CD4-positive, alpha-beta T cell (primary cell): ENCODE results near the gene WDFY4. TPM values are rescaled to one million over a fixed set of nuclear protein-coding genes. Genes with fewer than 3 reads are reported as not detected.
A peak's percentile ranks its signal among the peaks of the same experiment; 100 is the strongest.

Source experiments
- ATAC-seq: fragments of 200-7000 bp; cut with Tn5 transposase; one replicate; pipeline ENCODE4 v1.10.0; 2022; ENCODE audit warnings: mild to moderate bottlenecking; ENCODE audit not compliant: poor library complexity
- CTCF ChIA-PET: fragments of 350-600 bp; sonication (Branson Sonifier 250); formaldehyde crosslinking; loops from one replicate; lab custom pipeline; 2021; ENCODE audit warnings: antibody characterized with exemption, inconsistent platforms; lab: Charles Lee
- POLR2A ChIA-PET: fragments of 350-600 bp; sonication (Branson Sonifier 250); formaldehyde crosslinking; loops from one replicate; lab custom pipeline; 2021; ENCODE audit warnings: antibody characterized with exemption, inconsistent platforms; lab: Charles Lee
- DNase-seq, 14 experiments: peaks; one replicate each; pipeline ENCODE4 v3.0.0-alpha.2; 2013 to 2020; ENCODE audit warnings: mixed read lengths in 2 of 14
- H3K27ac ChIP-seq, 2 donors: one replicate each; pipeline versions ENCODE4 v1.5.1 to v1.7.0; 2013; ENCODE audit warnings: low read length in 2 of 2, low read depth in 1 of 2, mild to moderate bottlenecking in 1 of 2
- H3K27me3 ChIP-seq, 2 experiments: 1 replicate in 1 of 2; 2 replicates in 1 of 2; pipeline versions ENCODE4 v1.6.1 to v1.7.0; 2013; ENCODE audit warnings: low read length in 2 of 2, control low read depth in 1 of 2, mild to moderate bottlenecking in 1 of 2, moderate library complexity in 1 of 2; ENCODE audit not compliant: insufficient read depth in 2 of 2, control insufficient read depth in 1 of 2
- H3K36me3 ChIP-seq: one replicate; pipeline ENCODE4 v1.6.1; 2013; ENCODE audit warnings: low read length, control low read depth; ENCODE audit not compliant: insufficient read depth
- H3K4me1 ChIP-seq: one replicate; pipeline ENCODE4 v1.6.1; 2013; ENCODE audit warnings: low read length, control low read depth; ENCODE audit not compliant: insufficient read depth
- H3K4me3 ChIP-seq: one replicate; pipeline ENCODE4 v1.5.1; 2013; ENCODE audit warnings: mild to moderate bottlenecking, low read length, moderate library complexity
- H3K9me3 ChIP-seq, 2 experiments: 1 replicate in 1 of 2; 2 replicates in 1 of 2; pipeline versions ENCODE4 v1.6.1 to v1.7.0; 2013; ENCODE audit warnings: low read length in 2 of 2, mild to moderate bottlenecking in 2 of 2, control low read depth in 1 of 2, moderate library complexity in 1 of 2; ENCODE audit not compliant: control insufficient read depth in 1 of 2, insufficient read depth in 1 of 2
- H3K27ac Mint-ChIP-seq: one replicate; pipeline ENCODE4 v1.8.0; 2020; ENCODE audit warnings: mixed read lengths
- H3K27me3 Mint-ChIP-seq: one replicate; pipeline ENCODE4 v1.8.0; 2021; ENCODE audit warnings: mixed read lengths
- H3K36me3 Mint-ChIP-seq: one replicate; pipeline ENCODE4 v1.8.0; 2021; ENCODE audit warnings: low read depth, mixed read lengths
- H3K4me1 Mint-ChIP-seq: one replicate; pipeline ENCODE4 v1.8.0; 2021; ENCODE audit warnings: low read depth, mixed read lengths
- H3K4me3 Mint-ChIP-seq: one replicate; pipeline ENCODE4 v1.8.0; 2020; ENCODE audit warnings: mild to moderate bottlenecking, mixed read lengths
- H3K9me3 Mint-ChIP-seq: one replicate; pipeline ENCODE4 v1.8.0; 2020; ENCODE audit warnings: mixed read lengths
- CTCF ChIP-seq: fragments of 200-600 bp; IDR thresholded peaks from one replicate; pipeline ENCODE4 v1.8.0; 2022; ENCODE audit warnings: antibody characterized with exemption, mild to moderate bottlenecking
- intact Hi-C, 2 experiments: fragments of 100-400 bp; cut with DNase I in 1 of 2; cut with micrococcal nuclease in 1 of 2; formaldehyde crosslinking; loops; one replicate each; pipeline versions ENCODE4 v1.15.1 to v1.9.0; 2023 to 2025; cut with DNase I, micrococcal nuclease
- total RNA-seq, 174 experiments: library from RNA in 2 of 174; stranded (reverse) in 2 of 174; gene quantifications; one replicate each; pipeline ENCODE4 v1.2.3 and lab custom pipeline; 2021 to 2026

WDFY4 gene
- total RNA-seq, 2 experiments from 2014 or later, result 1.3 to 2.5 TPM

- Mint-ChIP-seq H3K9me3 (no peaks in the 10 kb centered on the region), H3K36me3 (no peaks in the 10 kb centered on the region), H3K4me3 (no peak overlapping the region), H3K4me1 (no peaks in the 10 kb centered on the region), H3K27ac (no peak overlapping the region), H3K27me3 (peaks cover 4% of the 10 kb centered on the region)
- Histone ChIP-seq H3K9me3 (no peaks in the 10 kb centered on the region), H3K4me3 (no peak overlapping the region), H3K27me3 (no peaks in the 10 kb centered on the region), H3K27ac (no peak overlapping the region), H3K36me3 (no peaks in the 10 kb centered on the region), H3K4me1 (no peaks in the 10 kb centered on the region)
- intact Hi-C loops, result no loop called here
- ChIA-PET POLR2A (no interaction called here), CTCF (no interaction called here)
- DNase-seq, result no peak
- TF ChIP-seq CTCF, result no peak
- no peak for ATAC-seq
Observed at GRCh38 chr10:48973065-48973464, 288.4 kb downstream of the WDFY4 start.

- peaks cover 4% of the 10 kb centered on the region for H3K27me3 Mint-ChIP-seq
- H3K4me1 Mint-ChIP-seq, result no peaks in the 10 kb centered on the region
- ATAC-seq (no peak), DNase-seq (no peak)
- ChIA-PET CTCF (no interaction called here), POLR2A (no interaction called here)
- Histone ChIP-seq H3K27me3 (no peaks in the 10 kb centered on the region), H3K27ac (no peak overlapping the region), H3K4me1 (no peaks in the 10 kb centered on the region), H3K9me3 (no peaks in the 10 kb centered on the region), H3K36me3 (no peaks in the 10 kb centered on the region), H3K4me3 (no peak overlapping the region)
- H3K4me3 Mint-ChIP-seq, result no peak overlapping the region
- no peaks in the 10 kb centered on the region for H3K9me3 Mint-ChIP-seq
- TF ChIP-seq CTCF, result no peak
- H3K36me3 Mint-ChIP-seq, result no peaks in the 10 kb centered on the region
- no peak overlapping the region for H3K27ac Mint-ChIP-seq
- intact Hi-C loops, result no loop called here
Observed at GRCh38 chr10:48974510-48975156, 290.0 kb downstream of the WDFY4 start.

- intact Hi-C loops, result no loop called here
- no peaks in the 10 kb centered on the region for H3K36me3 Mint-ChIP-seq
- no peaks in the 10 kb centered on the region for H3K4me1 Mint-ChIP-seq
- Histone ChIP-seq H3K4me1 (no peaks in the 10 kb centered on the region), H3K27me3 (no peaks in the 10 kb centered on the region), H3K36me3 (no peaks in the 10 kb centered on the region), H3K9me3 (no peaks in the 10 kb centered on the region), H3K4me3 (no peak overlapping the region), H3K27ac (no peak overlapping the region)
- peak in 1 of 14 experiments; percentile 4 for DNase-seq
- TF ChIP-seq CTCF, result no peak
- no peak overlapping the region for H3K27ac Mint-ChIP-seq
- no peaks in the 10 kb centered on the region for H3K9me3 Mint-ChIP-seq
- peaks cover 4% of the 10 kb centered on the region for H3K27me3 Mint-ChIP-seq
- ATAC-seq, result no peak
- H3K4me3 Mint-ChIP-seq, result no peak overlapping the region
- POLR2A ChIA-PET, result no interaction called here
- CTCF ChIA-PET, result no interaction called here
Observed at GRCh38 chr10:48976196-48976595, 291.5 kb downstream of the WDFY4 start.
